C4-2B (cell line): ENCODE results near the gene PARD3.
"Not testable (repeated sequence)": the region's sequence is repeated elsewhere in the genome, so short reads cannot be mapped to it uniquely, and the experiment has no call there.

Source experiments
- H3K27ac ChIP-seq: fragments of 450-650 bp; 2 replicates; pipeline ENCODE4 v1.5.1; 2017
- CTCF ChIP-seq: fragments of 450-650 bp; conservative IDR thresholded peaks from 2 replicates; pipeline ENCODE4 v1.5.1; 2017; ENCODE audit warnings: mild to moderate bottlenecking
- ZFX ChIP-seq: fragments of 450-650 bp; IDR thresholded peaks from 2 replicates; pipeline ENCODE4 v1.6.1; 2017

PARD3 gene

GRCh38 chr10:34432589-34432988, 382.5 kb downstream of the PARD3 start:
- no peak overlapping the region for H3K27ac ChIP-seq

DNA sequence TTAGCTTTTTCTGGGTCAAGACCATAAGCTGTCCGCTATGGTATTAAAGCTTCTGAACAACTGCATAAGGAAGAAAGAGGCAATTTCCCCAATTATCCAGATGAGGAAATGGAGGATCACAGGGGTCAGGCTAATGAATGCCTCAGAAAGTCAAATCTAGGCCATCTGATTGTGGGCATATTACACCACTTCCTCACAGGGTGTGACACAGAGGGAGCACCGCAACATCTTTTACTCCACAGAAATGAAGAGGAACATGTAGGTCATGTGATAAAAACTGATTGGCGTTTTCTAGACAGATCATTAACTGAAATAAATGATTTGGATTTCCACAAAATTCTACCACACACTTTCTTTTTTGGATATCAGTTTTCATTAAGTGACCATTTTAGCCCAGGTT, 384.4 kb downstream of the PARD3 start:
- TF ChIP-seq CTCF, result no peak
- no peak for TF ChIP-seq ZFX
- H3K27ac ChIP-seq, result no peak overlapping the region

More at GRCh38 chr10:34432589-34432988, 382.5 kb downstream of the PARD3 start:
- TF ChIP-seq ZFX, result no peak
- TF ChIP-seq CTCF, result no peak

GRCh38 chr10:34428501-34428900, 386.6 kb downstream of the PARD3 start:
- TF ChIP-seq CTCF (no peak), ZFX (no peak)
- no peak overlapping the region for H3K27ac ChIP-seq

DNA sequence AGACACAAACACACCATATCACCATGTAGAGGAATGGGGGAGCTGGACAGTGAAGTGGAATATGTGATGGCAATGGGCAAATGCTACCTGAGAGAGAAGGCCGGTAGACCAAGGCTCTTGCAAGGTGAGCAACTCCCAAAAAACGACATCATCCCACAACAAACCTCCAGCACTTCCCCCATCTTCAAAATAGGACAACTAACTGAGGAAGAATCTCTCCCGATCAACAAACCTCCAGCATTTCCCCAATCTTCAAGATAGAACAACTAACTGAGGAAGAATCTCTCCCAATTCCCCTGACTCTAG, 387.2 kb downstream of the PARD3 start:
- TF ChIP-seq ZFX (no peak), CTCF (no peak)
- no peak overlapping the region for H3K27ac ChIP-seq

- H3K27ac ChIP-seq, result not testable (repeated sequence)
Measured at GRCh38 chr10:34427158-34427910, 387.8 kb downstream of the PARD3 start.

GRCh38 chr10:34426538-34427157, 388.4 kb downstream of the PARD3 start:
- H3K27ac ChIP-seq, result not testable (repeated sequence)

GRCh38 chr10:34426041-34426440, 389.1 kb downstream of the PARD3 start:
- H3K27ac ChIP-seq, result no peak overlapping the region

More at GRCh38 chr10:34426041-34426440, 389.1 kb downstream of the PARD3 start:
- TF ChIP-seq CTCF (no peak), ZFX (no peak)
